ENCODE data around the gene CHRND.
A peak's percentile ranks its signal among the peaks of the same experiment; 100 is the strongest.

DNA sequence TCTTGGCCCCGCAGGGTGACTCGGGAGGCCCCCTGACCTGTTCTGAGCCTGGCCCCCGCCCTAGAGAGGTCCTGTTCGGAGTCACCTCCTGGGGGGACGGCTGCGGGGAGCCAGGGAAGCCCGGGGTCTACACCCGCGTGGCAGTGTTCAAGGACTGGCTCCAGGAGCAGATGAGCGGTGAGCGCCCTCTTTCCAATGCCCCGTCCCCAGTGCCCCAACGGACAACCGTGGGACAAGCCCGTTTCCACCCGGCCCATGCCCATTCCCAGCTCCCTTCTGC is 2.6 kb upstream of the CHRND start:
- TF ChIP-seq CTCF (optimal IDR thresholded peaks at IDR 0.05 in 1 of 3, IDR thresholded peaks at IDR 0.05 in 1 of 3, conservative IDR thresholded peaks at IDR 0.05 in 1 of 3; ENCODE audit: extremely low read depth in 1 of 3, insufficient read depth in 2 of 3, low read length in 3 of 3) (no peak), EZH2 (IDR thresholded peaks at IDR 0.05; ENCODE audit: low read length) (peak; percentile 42)

Data from keratinocyte (primary cell).